GM12875 (cell line): Measurements from ENCODE around the gene TCF7L2.

Experiments
- H3K4me3 ChIP-seq: one replicate; pipeline ENCODE4 v1.5.1; 2011; ENCODE audit warnings: low read depth, low read length, control low read depth
- CTCF ChIP-seq: IDR thresholded peaks from 2 replicates; pipeline ENCODE4 v1.5.1; 2011; ENCODE audit warnings: low read depth, mild to moderate bottlenecking, control low read depth, inconsistent platforms, low read length, moderate library complexity, borderline replicate concordance; ENCODE audit not compliant: insufficient read depth

TCF7L2 gene

GRCh38 chr10:113183573-113183972 is 233.5 kb downstream of the TCF7L2 start:
- no peak overlapping the region for H3K4me3 ChIP-seq
- TF ChIP-seq CTCF = no peak

- H3K4me3 ChIP-seq = no peak overlapping the region
- TF ChIP-seq CTCF = no peak
Measured at GRCh38 chr10:113187063-113187777, 237.2 kb downstream of the TCF7L2 start.

- TF ChIP-seq CTCF = no peak
- H3K4me3 ChIP-seq = no peak overlapping the region
Measured at GRCh38 chr10:113199459-113199858, 249.4 kb downstream of the TCF7L2 start.

GRCh38 chr10:113202011-113202410 is 252.0 kb downstream of the TCF7L2 start:
- no peak overlapping the region for H3K4me3 ChIP-seq
- no peak for TF ChIP-seq CTCF

GRCh38 chr10:113207924-113208323 is 257.9 kb downstream of the TCF7L2 start:
- no peak overlapping the region for H3K4me3 ChIP-seq
- no peak for TF ChIP-seq CTCF

GRCh38 chr10:113213035-113213434 is 263.0 kb downstream of the TCF7L2 start:
- TF ChIP-seq CTCF = no peak
- H3K4me3 ChIP-seq = no peak overlapping the region

- TF ChIP-seq CTCF = no peak
- H3K4me3 ChIP-seq = no peak overlapping the region
Measured at GRCh38 chr10:113214331-113214730, 264.3 kb downstream of the TCF7L2 start.
